Cerebellar cortex (tissue), 1 donor: ENCODE results near the gene USE1.

Experiments used
- DNase-seq: peaks from one replicate; pipeline ENCODE4 v3.0.0-alpha.2; 2015; ENCODE audit warnings: low spot score

Gene USE1

DNA sequence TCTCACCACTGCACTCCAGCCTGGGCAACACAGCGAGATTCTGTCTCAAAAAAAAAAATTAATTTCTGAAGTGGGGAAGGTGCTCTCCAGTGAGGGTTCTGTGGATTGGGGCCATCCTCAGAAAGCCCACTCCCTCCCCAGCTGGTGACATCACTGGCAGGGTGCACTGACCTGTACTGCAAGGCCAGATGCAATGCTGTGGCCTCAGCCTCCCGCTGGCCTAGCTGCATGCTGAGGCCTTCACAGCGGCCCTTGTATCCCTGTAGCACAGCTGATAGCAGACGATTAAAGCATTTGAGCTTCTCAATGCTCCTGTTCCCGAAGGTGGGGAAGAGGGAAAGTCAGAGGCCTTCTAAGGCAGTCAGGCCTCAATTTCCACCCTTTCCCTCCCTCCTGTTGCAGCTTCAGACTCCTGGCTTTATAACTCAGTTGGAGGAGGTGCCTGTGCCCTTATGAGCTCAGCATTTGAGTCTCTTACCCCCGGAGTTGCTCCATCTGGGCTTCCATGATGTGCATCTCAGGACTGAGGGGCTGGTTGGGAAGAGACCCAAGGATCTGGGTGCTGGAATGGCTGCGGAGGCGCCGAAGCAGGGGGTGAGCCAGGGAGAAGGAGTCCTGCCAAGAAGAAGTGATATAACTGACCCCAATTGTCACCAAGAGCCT, 44.1 kb downstream of the USE1 start:
- no peak for DNase-seq

- no peak for DNase-seq
Measured at GRCh38 chr19:17259934-17260333, 44.8 kb downstream of the USE1 start.

DNA sequence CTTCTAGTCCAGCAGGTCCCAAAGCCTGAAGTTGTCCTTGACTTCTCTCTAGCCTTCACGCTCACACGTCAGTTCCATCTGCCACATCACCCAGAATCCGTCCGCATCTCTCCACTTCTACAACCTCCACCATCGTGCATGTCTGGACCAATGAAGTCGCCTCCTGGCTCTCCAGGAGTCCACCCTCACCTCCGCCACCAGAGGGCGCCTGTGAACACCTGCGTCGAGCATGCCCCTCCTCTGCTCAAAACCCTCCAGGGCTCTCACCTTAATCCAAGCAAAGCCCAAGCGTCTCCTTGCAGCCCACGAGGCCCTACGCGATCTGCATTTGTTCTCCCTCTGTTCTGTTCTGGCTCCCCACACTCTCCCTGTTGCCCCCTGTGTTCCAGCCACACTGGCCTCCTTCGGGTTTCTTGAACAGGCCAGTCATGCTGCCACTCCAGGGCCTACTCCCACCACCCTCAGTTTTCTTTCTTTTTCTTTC, 45.7 kb downstream of the USE1 start:
- DNase-seq = peak; percentile 80

GRCh38 chr19:17262557-17262956, 47.4 kb downstream of the USE1 start:
- DNase-seq = no peak

DNA sequence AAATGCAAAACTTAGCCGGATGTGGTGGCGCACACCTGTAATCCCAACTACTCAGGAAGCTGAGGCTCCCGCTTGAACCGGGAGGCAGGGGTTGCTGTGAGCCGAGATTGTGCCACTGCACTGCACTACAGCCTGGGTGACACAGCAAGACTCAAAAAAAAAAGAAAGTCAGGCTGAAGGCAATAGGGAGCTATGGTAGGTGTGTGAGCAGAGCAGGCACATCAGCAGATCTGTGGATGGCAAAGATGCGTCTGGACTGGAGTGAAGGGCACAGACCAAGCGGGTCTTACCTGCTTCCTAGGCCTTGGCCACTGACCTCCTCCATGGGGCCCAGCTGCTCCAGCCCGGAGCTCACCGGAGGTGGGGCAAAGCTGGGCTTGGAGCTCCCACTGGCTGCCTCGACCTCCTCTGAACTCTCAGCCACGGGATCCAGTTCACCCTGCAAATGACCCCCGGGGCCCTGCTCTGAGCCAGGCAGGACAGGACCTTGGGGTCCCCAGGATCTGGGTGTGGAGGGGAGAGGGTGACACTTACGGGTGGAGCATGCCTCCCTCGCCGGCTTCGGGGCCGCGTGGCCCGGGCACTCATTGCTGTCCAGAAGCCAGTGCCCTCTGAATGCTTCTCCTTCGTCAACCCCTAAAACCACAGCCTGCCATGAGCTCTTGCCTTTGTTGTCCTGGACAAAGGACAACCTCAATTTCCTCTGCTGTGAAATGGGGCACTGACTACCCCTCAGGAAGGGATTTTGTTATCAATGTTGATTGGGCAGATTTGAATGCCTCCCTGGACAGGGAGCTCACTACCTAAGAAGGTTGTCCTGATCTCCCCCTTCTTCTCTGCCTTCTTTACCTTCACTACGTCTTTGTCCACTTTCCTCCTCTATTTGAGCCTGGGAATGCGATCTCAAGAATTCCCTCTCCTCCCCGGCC, 48.8 kb downstream of the USE1 start:
- DNase-seq = no peak

- no peak for DNase-seq
Measured at GRCh38 chr19:17264641-17264979, 49.5 kb downstream of the USE1 start, which contains the start of gene USHBP1. Gene USHBP1, minus strand, starts transcription at chr19:17264745. Its CDS starts 446 bp downstream, at chr19:17264299.

DNA sequence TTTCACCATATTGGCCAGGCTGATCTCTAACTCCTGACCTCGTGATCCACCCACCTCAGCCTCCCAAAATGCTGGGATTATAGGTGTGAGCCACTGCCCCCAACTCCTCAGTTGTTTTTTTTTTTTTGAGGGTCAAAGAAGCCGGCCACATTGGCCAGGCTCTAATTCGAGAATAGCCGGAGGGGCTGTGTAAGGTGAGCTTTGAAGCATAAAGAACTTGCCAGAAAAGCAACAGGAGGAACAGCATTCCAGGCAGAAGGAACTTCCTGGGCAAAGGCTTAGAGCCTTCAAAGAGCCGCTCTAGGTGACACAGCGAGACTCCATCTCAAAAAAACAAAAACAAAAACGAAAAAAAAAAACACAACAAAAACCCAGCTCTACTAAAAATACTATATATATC, 50.9 kb downstream of the USE1 start:
- DNase-seq = no peak

DNA sequence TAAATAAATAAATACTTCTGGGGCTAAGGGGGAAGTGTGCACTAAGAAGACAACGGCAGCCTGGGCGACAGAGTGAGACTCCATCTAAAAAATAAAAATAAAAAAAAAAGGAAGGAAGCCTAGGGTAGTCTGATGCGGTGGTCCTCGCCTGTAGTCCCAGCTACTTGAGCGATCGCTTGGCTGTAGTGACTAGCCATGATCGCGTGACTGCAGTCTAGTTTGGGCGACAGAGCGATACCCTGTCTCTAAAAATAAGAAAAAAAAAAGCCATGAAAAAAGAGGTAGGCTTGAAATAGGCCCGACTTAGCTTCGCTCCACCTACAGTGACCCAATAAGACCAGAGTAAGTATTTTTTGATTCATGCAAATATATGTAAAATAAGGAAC, 51.4 kb downstream of the USE1 start:
- DNase-seq = no peak

GRCh38 chr19:17266975-17267788, 52.0 kb downstream of the USE1 start, which contains the start of gene BABAM1:
Gene BABAM1, plus strand, starts transcription at chr19:17267443. Its CDS starts 1,364 bp downstream, at chr19:17268807.
- peak; percentile 100 for DNase-seq

DNA sequence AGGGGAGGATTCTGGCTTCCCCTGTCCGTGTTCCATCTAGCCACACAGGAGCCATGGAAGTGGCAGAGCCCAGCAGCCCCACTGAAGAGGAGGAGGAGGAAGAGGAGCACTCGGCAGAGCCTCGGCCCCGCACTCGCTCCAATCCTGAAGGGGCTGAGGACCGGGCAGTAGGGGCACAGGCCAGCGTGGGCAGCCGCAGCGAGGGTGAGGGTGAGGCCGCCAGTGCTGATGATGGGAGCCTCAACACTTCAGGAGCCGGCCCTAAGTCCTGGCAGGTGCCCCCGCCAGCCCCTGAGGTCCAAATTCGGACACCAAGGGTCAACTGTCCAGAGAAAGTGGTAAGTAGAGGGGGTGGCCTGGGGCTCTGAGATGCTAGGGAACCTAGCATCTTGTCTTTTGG, 53.6 kb downstream of the USE1 start:
- no peak for DNase-seq
